GM12878 (cell line): ENCODE data around the gene SEL1L2. TPM values are rescaled to one million over a fixed set of nuclear protein-coding genes. Genes with fewer than 3 reads are reported as not detected.

Source experiments
- ATAC-seq: fragments of 200-7000 bp; cut with Tn5 transposase; 3 replicates; pipeline ENCODE4 v1.9.1; 2020; ENCODE audit warnings: mild to moderate bottlenecking, moderate library complexity
- BruUV-seq: library from RNA; stranded (reverse); fragments of 400-500 nt; replicated peaks from 2 replicates; lab custom pipeline; 2021; lab: Mats Ljungman, UMichigan
- CTCF ChIA-PET: fragments of 300-600 bp; sonication (Branson Sonifier 250); formaldehyde crosslinking; extraction: SDS; loops from one replicate; lab custom pipeline; 2021; ENCODE audit warnings: inconsistent platforms; lab: Yijun Ruan, JAX
- POLR2A ChIA-PET: fragments of 350-600 bp; formaldehyde crosslinking; extraction: SDS; loops from one replicate; lab custom pipeline; 2021; ENCODE audit warnings: inconsistent platforms; lab: Charles Lee
- RAD21 ChIA-PET: fragments of 300-600 bp; sonication (Branson Sonifier 250); formaldehyde crosslinking; loops from one replicate; lab custom pipeline; 2023; ENCODE audit warnings: antibody characterized with exemption; ENCODE audit not compliant: unreplicated experiment; lab: Charles Lee
- SMC1A ChIA-PET: fragments of 300-600 bp; sonication (Branson Sonifier 250); formaldehyde crosslinking; loops from one replicate; lab custom pipeline; 2023; ENCODE audit not compliant: unreplicated experiment, uncharacterized antibody; lab: Charles Lee
- DNase-seq: peaks from one replicate; pipeline ENCODE4 v3.0.0-alpha.2; 2011; ENCODE audit warnings: low read depth, low spot score
- FAIRE-seq: peaks from 3 replicates; lab custom pipeline; 2011; peaks lifted over from hg19 to GRCh38; lab: Jason Lieb, UNC
- H2AFZ ChIP-seq: 2 replicates; pipeline ENCODE4 v1.6.0; 2011; ENCODE audit warnings: low read depth, low read length, control low read depth; ENCODE audit not compliant: control insufficient read depth
- H3K27ac ChIP-seq: 2 replicates; pipeline ENCODE4 v1.5.1; 2011; ENCODE audit warnings: control low read depth; ENCODE audit not compliant: control insufficient read depth, insufficient read depth
- H3K27me3 ChIP-seq, 2 experiments: replicated peaks in 1 of 2; 2 replicates each; pipeline versions ENCODE4 v1.6.0 to v1.6.1; 2011; ENCODE audit warnings: low read length in 1 of 2; ENCODE audit not compliant: control insufficient read depth in 2 of 2, insufficient read depth in 2 of 2
- H3K36me3 ChIP-seq, 2 experiments: 2 replicates each; pipeline ENCODE4 v1.5.1; 2011; ENCODE audit warnings: low read length in 1 of 2; ENCODE audit not compliant: control insufficient read depth in 2 of 2, insufficient read depth in 2 of 2
- H3K4me1 ChIP-seq: 2 replicates; pipeline ENCODE4 v1.6.1; 2011; ENCODE audit warnings: mild to moderate bottlenecking, low read length, moderate library complexity, mixed read lengths; ENCODE audit not compliant: control insufficient read depth, insufficient read depth
- H3K4me2 ChIP-seq: 2 replicates; pipeline ENCODE4 v1.6.0; 2011; ENCODE audit warnings: control low read depth; ENCODE audit not compliant: control insufficient read depth, insufficient read depth
- H3K4me3 ChIP-seq: fragments of 200-600 bp; sonication (generic); 2 replicates; pipeline ENCODE4 v1.5.1; 2016
- H3K79me2 ChIP-seq: 2 replicates; pipeline ENCODE4 v1.6.0; 2011; ENCODE audit warnings: low read length; ENCODE audit not compliant: control insufficient read depth, insufficient read depth
- H3K9ac ChIP-seq: 2 replicates; pipeline ENCODE4 v1.8.0; 2011; ENCODE audit warnings: low read length, control low read depth, mixed read lengths; ENCODE audit not compliant: control insufficient read depth, insufficient read depth
- H3K9me3 ChIP-seq: replicated peaks from 3 replicates; pipeline ENCODE4 v1.5.1; 2011; ENCODE audit warnings: mild to moderate bottlenecking, low read length; ENCODE audit not compliant: control insufficient read depth, insufficient read depth
- H4K20me1 ChIP-seq: 2 replicates; pipeline ENCODE4 v1.6.0; 2011; ENCODE audit not compliant: control insufficient read depth, insufficient read depth
- CBX5 ChIP-seq: sonication (generic); IDR thresholded peaks from 2 replicates; pipeline ENCODE4 v1.6.1; 2016; ENCODE audit warnings: low read depth, moderate library complexity, mild to moderate bottlenecking, inconsistent platforms
- JUNB ChIP-seq: IDR thresholded peaks from 2 replicates; pipeline ENCODE4 v1.6.1; 2016; ENCODE audit warnings: antibody characterized with exemption, mild to moderate bottlenecking
- KAT2A ChIP-seq: conservative IDR thresholded peaks from 2 replicates; pipeline ENCODE4 v1.6.1; 2011; ENCODE audit warnings: low read depth, low read length; ENCODE audit not compliant: control insufficient read depth
- NRF1 ChIP-seq: conservative IDR thresholded peaks from 2 replicates; pipeline ENCODE4 v1.6.1; 2011; ENCODE audit warnings: mild to moderate bottlenecking, low read depth, low read length, improper control_type of control experiment
- POLR2AphosphoS2 ChIP-seq: IDR thresholded peaks from 2 replicates; pipeline ENCODE4 v1.6.1; 2011; ENCODE audit warnings: low read depth, mild to moderate bottlenecking, low read length, improper control_type of control experiment, moderate library complexity
- RAD51 ChIP-seq: fragments of 450-650 bp; IDR thresholded peaks from 2 replicates; pipeline ENCODE4 v1.6.1; 2016; ENCODE audit warnings: moderate library complexity, mild to moderate bottlenecking, inconsistent platforms
- SIN3A ChIP-seq: IDR thresholded peaks from 2 replicates; pipeline ENCODE4 v1.6.1; 2012; ENCODE audit warnings: low read depth, low read length, improper control_type of control experiment
- SP1 ChIP-seq: IDR thresholded peaks from one replicate; pipeline ENCODE4 v1.6.1; 2011; ENCODE audit warnings: low read depth, low read length
- TBL1XR1 ChIP-seq: IDR thresholded peaks from 2 replicates; pipeline ENCODE4 v1.6.1; 2012; ENCODE audit warnings: low read depth, low read length, improper control_type of control experiment
- ZNF207 ChIP-seq: fragments of 450-650 bp; IDR thresholded peaks from 2 replicates; pipeline ENCODE4 v1.6.1; 2014; ENCODE audit warnings: antibody characterized with exemption, mild to moderate bottlenecking, borderline replicate concordance
- ZSCAN29 ChIP-seq: fragments of 450-650 bp; IDR thresholded peaks from 2 replicates; pipeline ENCODE4 v1.6.1; 2017; ENCODE audit warnings: mild to moderate bottlenecking, moderate library complexity
- WGBS: methylation state at CpG from one replicate; pipeline ENCODE4 v1.1.6; 2016; ENCODE audit warnings: low lambda C conversion rate; ENCODE audit not compliant: insufficient replicate concordance, insufficient coverage; ENCODE audit errors: missing lambda C conversion rate; 5-methylcytosine and 5-hydroxymethylcytosine counted together
- in situ Hi-C: fragments of 300-500 bp; cut with MboI; formaldehyde crosslinking; loops from 9 replicates; pipeline ENCODE4 v1.14.3; 2018; ENCODE audit warnings: mixed read lengths
- intact Hi-C: fragments of 100-400 bp; cut with micrococcal nuclease; formaldehyde crosslinking; loops from one replicate; pipeline ENCODE4 v1.14.2; 2022; ENCODE audit not compliant: unreplicated experiment
- polyA plus RNA-seq, 11 experiments: library from polyadenylated mRNA; depleted of rRNA in 4 of 11; unstranded in 6 of 11; stranded (reverse) in 5 of 11; fragments of >200 nt; fragmentation: Nextera tagmentation in 4 of 11; fragmentation: Illumina TruSeq in 1 of 11; extraction: Ambion mirVana in 4 of 11; extraction: Trizol in 1 of 11; gene quantifications; 1 replicate in 1 of 11; 2 replicates in 10 of 11; pipeline versions ENCODE4 v1.2.1 to v1.2.3, GENCODE V29; 2011 to 2016; ENCODE audit warnings: inconsistent platforms in 2 of 11, missing spikeins in 2 of 11, low read depth in 1 of 11
- total RNA-seq, 4 experiments: library from RNA; depleted of rRNA in 3 of 4; stranded (reverse); fragments of >200 nt in 3 of 4; fragmentation: Illumina TruSeq in 1 of 4; extraction: Trizol in 1 of 4; gene quantifications; 2 replicates each; pipeline versions ENCODE4 v1.2.1 to v1.2.3, GENCODE V29; 2013 to 2021
- TF ChIP-seq, protein P1 (sequence below): fragments of 450-650 bp; IDR thresholded peaks from 2 replicates; pipeline ENCODE4 v1.6.1; 2017; ENCODE audit warnings: mild to moderate bottlenecking, low read depth, inconsistent platforms; ENCODE audit not compliant: poor library complexity, severe bottlenecking
- TF ChIP-seq, protein P2 (sequence below): fragments of 450-650 bp; IDR thresholded peaks from 2 replicates; pipeline ENCODE4 v1.6.1; 2017; ENCODE audit warnings: antibody characterized with exemption, mild to moderate bottlenecking, moderate library complexity
- TF ChIP-seq, protein P3 (sequence below), 3 experiments: IDR thresholded peaks in 2 of 3; conservative IDR thresholded peaks in 1 of 3; 2 replicates each; pipeline ENCODE4 v1.5.1; 2011; ENCODE audit warnings: low read depth in 3 of 3, low read length in 3 of 3, mild to moderate bottlenecking in 3 of 3, control low read depth in 2 of 3, moderate library complexity in 2 of 3, inconsistent platforms in 1 of 3, mixed read lengths in 1 of 3; ENCODE audit not compliant: control insufficient read depth in 2 of 3, insufficient read depth in 1 of 3; ENCODE audit errors: extremely low read depth in 1 of 3

Gene SEL1L2
- total and polyA plus RNA-seq, 10 of the 15 experiments (the other 5 are each of a cell fraction or from before 2014, with no cell fraction given): not detected

DNA sequence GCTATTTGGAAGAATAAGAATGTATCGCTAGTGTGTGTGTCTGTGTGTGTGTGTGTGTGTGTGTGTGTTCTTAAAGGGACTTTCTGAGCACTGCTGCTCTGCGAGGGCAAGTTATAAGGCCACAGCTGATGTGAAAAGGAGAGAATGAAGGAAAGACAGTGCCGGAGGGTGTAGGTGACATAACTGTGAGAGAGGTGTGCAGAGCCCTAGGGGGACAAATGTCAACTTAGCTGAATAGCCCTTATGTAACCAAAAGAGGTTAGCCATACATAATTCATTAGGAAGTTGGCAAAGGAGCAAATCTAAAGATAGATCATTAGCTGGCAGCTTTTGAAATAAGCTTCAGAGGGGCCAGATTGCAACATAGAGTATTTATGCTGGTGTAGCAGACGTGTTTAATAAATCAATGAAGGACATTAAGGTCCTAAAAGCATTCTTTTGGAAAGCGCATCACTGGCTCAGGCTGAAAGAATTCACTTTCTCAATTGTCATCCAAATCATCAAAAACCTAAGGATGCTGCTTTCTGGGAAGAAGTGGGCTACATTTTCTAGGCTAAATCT is 124.5 kb downstream of the SEL1L2 start (continued):
- no peak for TF ChIP-seq RAD51
- TF ChIP-seq, protein P1, sequence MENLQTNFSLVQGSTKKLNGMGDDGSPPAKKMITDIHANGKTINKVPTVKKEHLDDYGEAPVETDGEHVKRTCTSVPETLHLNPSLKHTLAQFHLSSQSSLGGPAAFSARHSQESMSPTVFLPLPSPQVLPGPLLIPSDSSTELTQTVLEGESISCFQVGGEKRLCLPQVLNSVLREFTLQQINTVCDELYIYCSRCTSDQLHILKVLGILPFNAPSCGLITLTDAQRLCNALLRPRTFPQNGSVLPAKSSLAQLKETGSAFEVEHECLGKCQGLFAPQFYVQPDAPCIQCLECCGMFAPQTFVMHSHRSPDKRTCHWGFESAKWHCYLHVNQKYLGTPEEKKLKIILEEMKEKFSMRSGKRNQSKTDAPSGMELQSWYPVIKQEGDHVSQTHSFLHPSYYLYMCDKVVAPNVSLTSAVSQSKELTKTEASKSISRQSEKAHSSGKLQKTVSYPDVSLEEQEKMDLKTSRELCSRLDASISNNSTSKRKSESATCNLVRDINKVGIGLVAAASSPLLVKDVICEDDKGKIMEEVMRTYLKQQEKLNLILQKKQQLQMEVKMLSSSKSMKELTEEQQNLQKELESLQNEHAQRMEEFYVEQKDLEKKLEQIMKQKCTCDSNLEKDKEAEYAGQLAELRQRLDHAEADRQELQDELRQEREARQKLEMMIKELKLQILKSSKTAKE: no peak
- TF ChIP-seq SIN3A: no peak
- no peak for TF ChIP-seq ZNF207
- TF ChIP-seq POLR2AphosphoS2: no peak

DNA sequence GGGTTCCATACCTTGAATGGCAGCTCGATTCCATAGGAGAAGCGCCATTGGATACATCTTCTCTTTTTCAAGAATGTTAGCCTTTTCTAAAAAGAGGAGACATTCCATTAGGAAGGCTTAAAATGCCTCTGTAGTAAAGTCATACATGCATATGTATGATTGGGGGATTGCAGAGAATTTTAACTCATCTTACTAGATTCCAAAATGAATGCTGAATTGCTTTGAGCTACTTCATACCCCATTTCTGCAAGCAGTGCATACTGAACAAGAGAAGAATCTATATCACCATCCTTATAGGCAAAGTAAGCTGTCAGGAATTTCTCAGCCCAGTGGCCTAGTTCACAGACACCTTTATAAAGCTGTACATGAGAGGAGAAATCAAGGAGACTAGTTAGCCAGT is 125.3 kb downstream of the SEL1L2 start:
- no peaks in the 10 kb centered on the region for H3K79me2 ChIP-seq
- no peak overlapping the region for H2AFZ ChIP-seq
- H4K20me1 ChIP-seq: no peaks in the 10 kb centered on the region
- H3K9me3 ChIP-seq: no peaks in the 10 kb centered on the region
- RAD21 ChIA-PET: no interaction called here
- DNase-seq (no peak), ATAC-seq (no peak), FAIRE-seq (no peak)
- no TSS peak for BruUV-seq
- no peak overlapping the region for H3K27ac ChIP-seq
- CTCF ChIA-PET: interaction anchor here (1.4 kb wide), 1 partner anchor 9 kb away, joined by 3 read pairs; no protein-coding TSS in a partner anchor
- no peak overlapping the region for H3K4me2 ChIP-seq
- H3K4me3 ChIP-seq: no peak overlapping the region
- in situ Hi-C loops: no loop called here
- H3K36me3 ChIP-seq: no peaks in the 10 kb centered on the region
- no peaks in the 10 kb centered on the region for H3K4me1 ChIP-seq
- H3K9ac ChIP-seq: no peak overlapping the region
- 9% methylated on average over 2 of the region's 2 CpGs for WGBS
- intact Hi-C loops: no loop called here
- POLR2A ChIA-PET: no interaction called here
- no peak for TF ChIP-seq KAT2A
- TF ChIP-seq TBL1XR1: no peak
- TF ChIP-seq CBX5: no peak
- no peak for TF ChIP-seq NRF1
- TF ChIP-seq SP1: no peak
- no peak for TF ChIP-seq ZSCAN29
- no peak for TF ChIP-seq JUNB
- TF ChIP-seq, protein P2, sequence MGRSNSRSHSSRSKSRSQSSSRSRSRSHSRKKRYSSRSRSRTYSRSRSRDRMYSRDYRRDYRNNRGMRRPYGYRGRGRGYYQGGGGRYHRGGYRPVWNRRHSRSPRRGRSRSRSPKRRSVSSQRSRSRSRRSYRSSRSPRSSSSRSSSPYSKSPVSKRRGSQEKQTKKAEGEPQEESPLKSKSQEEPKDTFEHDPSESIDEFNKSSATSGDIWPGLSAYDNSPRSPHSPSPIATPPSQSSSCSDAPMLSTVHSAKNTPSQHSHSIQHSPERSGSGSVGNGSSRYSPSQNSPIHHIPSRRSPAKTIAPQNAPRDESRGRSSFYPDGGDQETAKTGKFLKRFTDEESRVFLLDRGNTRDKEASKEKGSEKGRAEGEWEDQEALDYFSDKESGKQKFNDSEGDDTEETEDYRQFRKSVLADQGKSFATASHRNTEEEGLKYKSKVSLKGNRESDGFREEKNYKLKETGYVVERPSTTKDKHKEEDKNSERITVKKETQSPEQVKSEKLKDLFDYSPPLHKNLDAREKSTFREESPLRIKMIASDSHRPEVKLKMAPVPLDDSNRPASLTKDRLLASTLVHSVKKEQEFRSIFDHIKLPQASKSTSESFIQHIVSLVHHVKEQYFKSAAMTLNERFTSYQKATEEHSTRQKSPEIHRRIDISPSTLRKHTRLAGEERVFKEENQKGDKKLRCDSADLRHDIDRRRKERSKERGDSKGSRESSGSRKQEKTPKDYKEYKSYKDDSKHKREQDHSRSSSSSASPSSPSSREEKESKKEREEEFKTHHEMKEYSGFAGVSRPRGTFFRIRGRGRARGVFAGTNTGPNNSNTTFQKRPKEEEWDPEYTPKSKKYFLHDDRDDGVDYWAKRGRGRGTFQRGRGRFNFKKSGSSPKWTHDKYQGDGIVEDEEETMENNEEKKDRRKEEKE: no peak
- TF ChIP-seq, protein P3, sequence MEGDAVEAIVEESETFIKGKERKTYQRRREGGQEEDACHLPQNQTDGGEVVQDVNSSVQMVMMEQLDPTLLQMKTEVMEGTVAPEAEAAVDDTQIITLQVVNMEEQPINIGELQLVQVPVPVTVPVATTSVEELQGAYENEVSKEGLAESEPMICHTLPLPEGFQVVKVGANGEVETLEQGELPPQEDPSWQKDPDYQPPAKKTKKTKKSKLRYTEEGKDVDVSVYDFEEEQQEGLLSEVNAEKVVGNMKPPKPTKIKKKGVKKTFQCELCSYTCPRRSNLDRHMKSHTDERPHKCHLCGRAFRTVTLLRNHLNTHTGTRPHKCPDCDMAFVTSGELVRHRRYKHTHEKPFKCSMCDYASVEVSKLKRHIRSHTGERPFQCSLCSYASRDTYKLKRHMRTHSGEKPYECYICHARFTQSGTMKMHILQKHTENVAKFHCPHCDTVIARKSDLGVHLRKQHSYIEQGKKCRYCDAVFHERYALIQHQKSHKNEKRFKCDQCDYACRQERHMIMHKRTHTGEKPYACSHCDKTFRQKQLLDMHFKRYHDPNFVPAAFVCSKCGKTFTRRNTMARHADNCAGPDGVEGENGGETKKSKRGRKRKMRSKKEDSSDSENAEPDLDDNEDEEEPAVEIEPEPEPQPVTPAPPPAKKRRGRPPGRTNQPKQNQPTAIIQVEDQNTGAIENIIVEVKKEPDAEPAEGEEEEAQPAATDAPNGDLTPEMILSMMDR (IDR thresholded peaks at IDR 0.05 in 2 of 3, conservative IDR thresholded peaks at IDR 0.05 in 1 of 3; ENCODE audit: control insufficient read depth in 2 of 3, extremely low read depth in 1 of 3, insufficient read depth in 1 of 3, low read depth in 3 of 3, low read length in 3 of 3): no peak
- SMC1A ChIA-PET: interaction anchor here (1.3 kb wide), 1 partner anchor 49 kb away, joined by 3 read pairs; no protein-coding TSS in a partner anchor
- no peaks in the 10 kb centered on the region for H3K27me3 ChIP-seq
